ENCODE results near the gene MAML3.

The MAML3 gene

DNA sequence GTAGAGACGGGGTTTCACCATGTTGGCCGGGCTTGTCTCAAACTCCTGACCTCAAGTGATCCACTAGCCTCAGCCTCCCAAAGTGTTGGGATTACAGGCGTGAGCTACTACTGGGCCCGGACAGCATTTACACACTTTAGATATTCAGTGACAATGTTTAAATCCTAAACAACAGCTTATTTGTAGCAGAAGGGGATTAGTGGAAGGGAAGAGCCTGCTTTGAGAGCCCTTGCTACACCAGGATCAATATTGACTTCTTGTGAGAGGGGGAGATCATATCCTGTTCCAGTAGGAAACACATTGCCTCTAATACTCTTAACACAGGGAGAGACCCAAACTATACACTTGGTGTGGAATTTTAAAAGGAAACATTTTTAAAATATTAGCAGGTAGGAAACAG is 481.3 kb downstream of the MAML3 start:
- TF ChIP-seq, protein P1, sequence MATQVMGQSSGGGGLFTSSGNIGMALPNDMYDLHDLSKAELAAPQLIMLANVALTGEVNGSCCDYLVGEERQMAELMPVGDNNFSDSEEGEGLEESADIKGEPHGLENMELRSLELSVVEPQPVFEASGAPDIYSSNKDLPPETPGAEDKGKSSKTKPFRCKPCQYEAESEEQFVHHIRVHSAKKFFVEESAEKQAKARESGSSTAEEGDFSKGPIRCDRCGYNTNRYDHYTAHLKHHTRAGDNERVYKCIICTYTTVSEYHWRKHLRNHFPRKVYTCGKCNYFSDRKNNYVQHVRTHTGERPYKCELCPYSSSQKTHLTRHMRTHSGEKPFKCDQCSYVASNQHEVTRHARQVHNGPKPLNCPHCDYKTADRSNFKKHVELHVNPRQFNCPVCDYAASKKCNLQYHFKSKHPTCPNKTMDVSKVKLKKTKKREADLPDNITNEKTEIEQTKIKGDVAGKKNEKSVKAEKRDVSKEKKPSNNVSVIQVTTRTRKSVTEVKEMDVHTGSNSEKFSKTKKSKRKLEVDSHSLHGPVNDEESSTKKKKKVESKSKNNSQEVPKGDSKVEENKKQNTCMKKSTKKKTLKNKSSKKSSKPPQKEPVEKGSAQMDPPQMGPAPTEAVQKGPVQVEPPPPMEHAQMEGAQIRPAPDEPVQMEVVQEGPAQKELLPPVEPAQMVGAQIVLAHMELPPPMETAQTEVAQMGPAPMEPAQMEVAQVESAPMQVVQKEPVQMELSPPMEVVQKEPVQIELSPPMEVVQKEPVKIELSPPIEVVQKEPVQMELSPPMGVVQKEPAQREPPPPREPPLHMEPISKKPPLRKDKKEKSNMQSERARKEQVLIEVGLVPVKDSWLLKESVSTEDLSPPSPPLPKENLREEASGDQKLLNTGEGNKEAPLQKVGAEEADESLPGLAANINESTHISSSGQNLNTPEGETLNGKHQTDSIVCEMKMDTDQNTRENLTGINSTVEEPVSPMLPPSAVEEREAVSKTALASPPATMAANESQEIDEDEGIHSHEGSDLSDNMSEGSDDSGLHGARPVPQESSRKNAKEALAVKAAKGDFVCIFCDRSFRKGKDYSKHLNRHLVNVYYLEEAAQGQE (IDR thresholded peaks at IDR 0.05; ENCODE audit: insufficient read depth in 1 of 2, low read depth in 2 of 2, low read length in 2 of 2), result no peak
- TF ChIP-seq TAF1 (IDR thresholded peaks at IDR 0.05; ENCODE audit: borderline replicate concordance, insufficient read depth, low read length), result no peak
- TF ChIP-seq FOXP2 (optimal IDR thresholded peaks at IDR 0.05; ENCODE audit: borderline replicate concordance, extremely low read depth, extremely low read length, insufficient read depth), result no peak
- no peak for TF ChIP-seq SIN3A (IDR thresholded peaks at IDR 0.05; ENCODE audit: borderline replicate concordance, insufficient read depth, low read length)
- no peak for TF ChIP-seq POLR2AphosphoS5 (IDR thresholded peaks at IDR 0.05; ENCODE audit: low read depth, low read length)

- TF ChIP-seq SIN3A (IDR thresholded peaks at IDR 0.05; ENCODE audit: borderline replicate concordance, insufficient read depth, low read length), result no peak
- no peak for TF ChIP-seq FOXP2 (optimal IDR thresholded peaks at IDR 0.05; ENCODE audit: borderline replicate concordance, extremely low read depth, extremely low read length, insufficient read depth)
- TF ChIP-seq TAF1 (IDR thresholded peaks at IDR 0.05; ENCODE audit: borderline replicate concordance, insufficient read depth, low read length), result no peak
- no peak for TF ChIP-seq POLR2AphosphoS5 (IDR thresholded peaks at IDR 0.05; ENCODE audit: low read depth, low read length)
- TF ChIP-seq, protein P1 (IDR thresholded peaks at IDR 0.05; ENCODE audit: insufficient read depth in 1 of 2, low read depth in 2 of 2, low read length in 2 of 2), result no peak
These were observed 481.8 kb downstream of the MAML3 start for GRCh38 chr4:139672215-139672614.

- no peak for TF ChIP-seq FOXP2 (optimal IDR thresholded peaks at IDR 0.05; ENCODE audit: borderline replicate concordance, extremely low read depth, extremely low read length, insufficient read depth)
- TF ChIP-seq SIN3A (IDR thresholded peaks at IDR 0.05; ENCODE audit: borderline replicate concordance, insufficient read depth, low read length), result no peak
- TF ChIP-seq TAF1 (IDR thresholded peaks at IDR 0.05; ENCODE audit: borderline replicate concordance, insufficient read depth, low read length), result no peak
- TF ChIP-seq POLR2AphosphoS5 (IDR thresholded peaks at IDR 0.05; ENCODE audit: low read depth, low read length), result no peak
- TF ChIP-seq, protein P1 (IDR thresholded peaks at IDR 0.05; ENCODE audit: insufficient read depth in 1 of 2, low read depth in 2 of 2, low read length in 2 of 2), result no peak
These were observed 483.2 kb downstream of the MAML3 start for GRCh38 chr4:139670775-139671174.

DNA sequence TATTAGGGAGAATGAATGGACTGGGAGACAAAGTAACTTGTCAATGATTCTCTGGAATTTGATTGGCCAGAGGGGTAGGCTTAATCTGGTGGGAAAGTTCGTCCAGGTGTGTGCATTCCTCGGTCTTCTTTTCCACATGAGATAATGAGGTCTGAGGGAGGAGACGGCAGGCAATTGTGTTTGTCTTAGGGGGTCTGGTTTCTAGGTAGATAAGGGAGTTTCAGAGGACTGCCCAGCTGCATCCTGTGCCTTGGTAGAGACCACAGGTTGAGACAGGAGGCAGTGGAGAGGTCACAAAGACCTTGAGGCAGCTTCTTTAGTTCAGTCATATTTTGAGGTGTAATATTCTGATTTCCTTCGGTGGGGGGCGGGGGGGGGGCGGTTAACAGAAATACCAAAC is 484.1 kb downstream of the MAML3 start:
- TF ChIP-seq SIN3A (IDR thresholded peaks at IDR 0.05; ENCODE audit: borderline replicate concordance, insufficient read depth, low read length) (no peak), POLR2AphosphoS5 (IDR thresholded peaks at IDR 0.05; ENCODE audit: low read depth, low read length) (no peak), FOXP2 (optimal IDR thresholded peaks at IDR 0.05; ENCODE audit: borderline replicate concordance, extremely low read depth, extremely low read length, insufficient read depth) (no peak), TAF1 (IDR thresholded peaks at IDR 0.05; ENCODE audit: borderline replicate concordance, insufficient read depth, low read length) (no peak)
- TF ChIP-seq, protein P1 (IDR thresholded peaks at IDR 0.05; ENCODE audit: insufficient read depth in 1 of 2, low read depth in 2 of 2, low read length in 2 of 2), result no peak

DNA sequence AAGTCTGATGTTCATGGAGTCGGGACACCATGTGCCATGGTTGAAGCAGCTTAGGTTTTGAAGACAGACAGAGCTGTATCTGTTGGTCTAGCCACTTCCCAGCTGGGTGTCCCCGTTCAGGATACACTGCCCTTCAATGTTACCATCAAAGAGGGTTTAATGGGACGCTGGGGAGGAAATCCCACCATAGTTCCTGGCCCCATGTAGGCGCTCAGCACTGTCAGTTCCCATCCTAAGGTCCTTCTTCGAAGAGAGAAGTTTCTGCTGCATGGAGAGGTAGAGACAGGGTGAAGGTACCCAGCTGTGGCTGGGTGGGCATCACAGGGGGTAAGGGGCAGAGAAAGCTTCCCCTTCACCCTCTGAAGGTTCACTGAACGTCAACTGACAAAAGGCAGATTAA is 484.6 kb downstream of the MAML3 start:
- no peak for TF ChIP-seq SIN3A (IDR thresholded peaks at IDR 0.05; ENCODE audit: borderline replicate concordance, insufficient read depth, low read length)
- no peak for TF ChIP-seq TAF1 (IDR thresholded peaks at IDR 0.05; ENCODE audit: borderline replicate concordance, insufficient read depth, low read length)
- TF ChIP-seq POLR2AphosphoS5 (IDR thresholded peaks at IDR 0.05; ENCODE audit: low read depth, low read length), result no peak
